ENCODE data around the gene NANOS2. TPM values are rescaled to one million over a fixed set of nuclear protein-coding genes. Genes with fewer than 3 reads are reported as not detected.

The NANOS2 gene
- polyA plus RNA-seq, 12 donors = not detected

DNA sequence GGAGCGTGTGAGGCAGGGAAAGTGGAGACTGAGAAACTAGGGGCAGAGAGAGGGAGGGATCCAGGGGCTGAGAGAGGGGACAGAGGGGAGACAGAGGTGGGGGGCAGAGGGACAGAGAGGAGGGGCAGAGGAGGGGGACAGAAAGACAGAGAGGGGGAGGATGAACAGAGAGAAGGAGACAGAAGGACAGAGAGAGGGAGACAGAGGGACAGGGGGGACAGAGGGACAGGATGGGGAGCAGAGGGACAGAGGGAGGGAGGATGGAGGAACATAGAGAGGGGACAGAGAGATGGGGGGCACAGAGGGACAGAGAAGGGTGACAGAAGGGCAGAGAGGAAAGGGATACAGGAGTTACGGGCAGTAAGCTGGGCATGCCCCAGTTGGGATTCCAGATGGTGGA, 14.7 kb upstream of the NANOS2 start:
- DNase-seq = no peak

DNA sequence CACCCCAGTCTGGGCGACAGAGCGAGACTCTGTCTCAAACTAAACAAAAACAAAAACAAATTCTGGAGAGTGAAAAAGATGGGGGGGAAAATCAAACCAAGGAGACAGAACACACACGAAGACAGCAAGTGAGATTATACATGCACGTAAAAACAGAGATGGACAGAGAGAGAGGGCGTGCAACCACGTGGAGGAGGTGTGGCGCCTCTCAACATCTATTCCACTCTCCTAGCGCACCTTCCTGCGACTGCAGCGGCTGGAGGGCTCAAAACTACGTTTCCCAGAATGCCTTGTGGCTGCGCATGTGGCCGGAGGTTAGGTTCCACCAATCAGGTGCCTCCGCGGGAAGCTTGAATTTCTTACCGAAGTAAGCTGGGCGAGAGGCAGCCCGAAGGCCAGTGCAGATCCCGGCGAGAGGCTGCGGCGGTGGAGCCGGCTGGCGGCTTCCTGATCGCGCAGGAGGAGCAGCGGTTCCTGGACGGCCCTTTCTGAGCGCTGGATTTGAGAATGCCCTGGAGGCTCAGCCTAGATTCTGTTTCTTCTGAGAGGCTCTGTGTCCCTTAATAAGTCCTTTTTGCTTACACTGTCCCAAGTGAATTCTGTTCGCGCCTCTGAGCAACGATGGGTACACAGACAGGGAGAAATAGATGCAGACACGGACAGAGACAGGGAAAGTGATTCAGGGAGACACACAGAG, 13.1 kb upstream of the NANOS2 start:
- DNase-seq = peak; percentile 89

- DNase-seq = no peak
Observed at GRCh38 chr19:45924891-45925447, 10.4 kb upstream of the NANOS2 start.

DNA sequence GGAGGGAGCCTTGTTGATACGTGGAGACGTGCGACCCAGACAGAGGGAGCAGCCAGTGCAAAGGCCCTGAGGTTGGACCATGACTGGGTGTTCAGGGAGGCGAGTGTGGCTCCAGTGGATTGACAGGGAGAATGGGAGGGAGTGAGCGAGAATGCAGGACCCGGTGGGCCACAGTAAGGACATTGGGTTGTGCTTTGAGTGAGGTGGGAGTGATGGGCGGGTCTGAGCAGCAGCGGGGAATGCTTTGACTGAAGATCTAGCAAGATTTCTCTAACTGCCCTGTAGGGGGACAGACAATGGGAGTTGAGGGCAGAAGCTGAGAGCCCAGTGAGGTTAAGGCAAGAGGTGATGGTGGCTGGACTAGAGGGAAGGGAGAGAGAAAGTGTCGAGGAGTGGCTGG, 7.7 kb upstream of the NANOS2 start:
- no peak for DNase-seq

DNA sequence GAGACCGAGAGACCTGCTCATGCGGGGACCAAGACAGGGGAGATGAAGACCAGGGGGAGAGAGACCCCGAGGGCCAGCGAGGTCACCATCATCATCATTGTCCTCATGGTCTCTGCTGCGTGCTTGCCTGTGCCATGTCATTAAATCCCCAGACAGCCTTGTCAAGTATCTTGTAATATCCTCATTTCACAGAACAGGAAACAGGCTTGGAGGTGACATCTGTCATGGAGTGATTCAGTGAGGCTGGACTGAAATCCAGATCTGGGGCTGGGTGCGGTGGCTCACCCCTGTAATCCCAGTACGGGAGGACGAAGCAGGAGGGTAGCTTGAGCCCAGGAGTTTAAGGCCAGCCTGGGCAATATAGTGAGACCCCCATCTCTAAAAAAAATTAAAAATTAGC, 5.9 kb upstream of the NANOS2 start:
- no peak for DNase-seq

DNA sequence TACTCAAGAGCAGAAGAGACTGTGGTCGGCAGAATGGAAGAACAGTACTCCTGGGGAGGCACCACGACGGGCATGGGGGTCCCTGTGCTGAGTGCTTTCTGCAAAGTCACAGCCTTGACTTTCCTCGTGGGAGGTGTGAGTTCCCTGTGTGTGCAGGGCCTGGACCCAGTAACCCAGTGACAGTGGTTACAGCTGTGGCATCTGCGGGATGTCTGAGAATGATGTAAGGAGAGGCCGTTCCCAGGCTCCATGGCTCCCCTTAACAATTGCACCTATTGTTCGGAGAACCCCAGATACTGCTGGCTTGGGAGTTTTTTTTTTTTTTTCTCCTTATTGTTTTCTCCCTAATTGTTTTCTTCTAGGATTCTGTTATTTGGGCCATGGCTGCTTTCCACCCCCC, 5.1 kb upstream of the NANOS2 start:
- DNase-seq = no peak

DNA sequence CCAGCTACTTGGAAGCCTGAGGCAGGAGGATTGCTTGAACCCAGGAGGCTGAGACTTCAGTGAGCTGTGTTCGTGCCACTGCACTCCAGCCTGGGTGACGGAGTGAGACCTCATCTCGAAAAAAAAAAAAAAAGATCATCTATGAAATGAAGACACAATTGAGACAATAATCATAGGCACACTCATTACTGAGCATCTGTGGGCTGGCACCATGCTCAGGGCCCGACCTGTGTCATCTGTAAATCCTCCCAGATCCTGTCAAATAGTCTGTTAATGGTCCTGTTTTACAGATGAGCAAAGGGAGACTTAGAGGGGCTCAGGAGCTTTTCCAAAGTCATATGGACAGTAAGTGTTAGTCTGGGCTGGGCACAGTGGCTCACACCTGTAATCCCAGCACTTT, 4.1 kb upstream of the NANOS2 start:
- no peak for DNase-seq

DNA sequence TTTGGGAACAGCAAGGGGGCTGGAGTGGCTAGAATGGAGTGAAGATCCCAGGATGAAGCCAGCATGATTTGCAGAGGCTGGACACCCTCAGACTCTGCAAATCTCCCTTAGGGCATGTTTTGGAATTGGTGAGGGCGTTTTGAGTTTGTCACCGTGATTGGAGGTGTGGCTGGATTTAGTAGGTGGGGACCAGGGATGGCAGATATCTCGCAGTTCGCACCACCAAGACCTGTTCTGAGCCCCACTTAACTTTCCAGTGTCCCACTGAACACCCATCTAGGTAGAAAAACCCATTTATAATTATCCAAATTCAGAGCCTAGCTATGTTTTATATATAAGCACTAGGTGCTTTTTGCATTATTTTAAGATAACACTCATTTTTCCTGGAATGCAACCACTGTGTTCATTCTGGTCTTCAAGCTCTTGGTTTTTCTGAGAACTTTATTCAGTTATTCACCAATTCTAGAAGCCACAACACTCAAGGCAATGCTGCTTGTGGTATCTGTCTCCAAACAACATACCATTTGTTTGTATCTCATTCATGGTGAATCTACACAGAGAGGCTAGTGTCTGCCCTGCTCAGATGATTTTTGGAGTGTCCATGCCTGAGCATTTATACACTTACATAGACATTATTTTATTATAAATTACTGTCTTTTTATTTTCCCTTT, 3.0 kb upstream of the NANOS2 start:
- no peak for DNase-seq

DNA sequence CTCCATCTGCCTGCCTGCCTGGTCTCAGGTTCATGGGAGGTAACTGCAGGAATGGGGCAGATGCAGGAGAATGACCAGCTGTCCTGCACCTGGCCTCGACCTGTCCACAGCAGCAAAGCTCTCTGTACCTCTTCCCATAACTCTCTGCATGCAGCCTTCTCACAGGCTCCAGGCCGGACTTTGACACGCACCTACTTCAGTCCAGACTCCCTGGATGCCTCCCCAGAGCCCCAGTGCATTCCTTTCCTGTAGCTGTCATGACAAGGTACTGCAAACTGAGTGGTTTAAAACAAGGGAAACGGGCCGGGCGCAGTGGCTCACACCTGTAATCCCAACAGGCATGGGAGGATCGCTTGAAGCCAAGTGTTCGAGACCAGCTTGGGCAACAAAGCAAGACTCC, 3.3 kb downstream of the NANOS2 start:
- no peak for DNase-seq

DNA sequence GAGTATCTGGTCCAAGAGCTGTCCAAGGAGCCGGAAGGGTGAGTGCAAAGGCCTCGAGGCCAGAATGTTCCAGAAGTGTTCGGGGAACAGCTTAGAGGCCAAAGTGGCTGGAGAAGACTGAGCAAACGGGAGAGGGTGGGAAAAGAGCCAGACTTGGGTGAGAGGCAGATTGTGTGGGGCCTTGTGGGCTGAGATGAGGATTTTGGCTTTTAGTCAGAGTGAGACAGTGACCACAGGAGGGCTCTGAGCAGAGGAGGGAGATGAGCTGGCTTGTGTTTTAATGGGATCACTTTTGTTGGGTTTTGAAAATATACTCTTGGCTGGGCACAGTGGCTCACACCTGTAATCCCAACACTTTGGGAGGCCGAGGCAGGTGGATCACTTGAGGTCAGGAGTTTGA, 5.6 kb downstream of the NANOS2 start:
- no peak for DNase-seq

DNA sequence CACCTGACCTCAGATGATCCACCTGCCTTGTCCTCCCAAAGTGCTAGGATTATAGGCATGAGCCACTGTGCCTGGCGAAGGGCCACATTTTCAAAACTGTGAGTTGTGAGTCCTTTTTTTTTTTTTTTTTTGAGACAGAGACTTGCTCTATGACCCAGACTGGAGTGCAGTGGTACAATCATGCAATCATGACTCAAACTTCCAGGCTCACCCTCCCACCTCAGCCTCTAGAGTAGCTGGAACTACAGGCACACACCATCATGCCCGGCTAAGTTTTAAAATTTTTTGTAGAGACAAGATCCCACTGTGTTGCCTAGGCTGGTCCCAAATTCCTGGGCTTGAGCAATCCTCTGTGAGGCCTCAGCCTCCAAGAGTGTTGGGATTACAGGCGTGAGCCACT, 8.4 kb downstream of the NANOS2 start:
- DNase-seq = no peak

GRCh38 chr19:45905011-45905410, 9.6 kb downstream of the NANOS2 start:
- no peak for DNase-seq

DNA sequence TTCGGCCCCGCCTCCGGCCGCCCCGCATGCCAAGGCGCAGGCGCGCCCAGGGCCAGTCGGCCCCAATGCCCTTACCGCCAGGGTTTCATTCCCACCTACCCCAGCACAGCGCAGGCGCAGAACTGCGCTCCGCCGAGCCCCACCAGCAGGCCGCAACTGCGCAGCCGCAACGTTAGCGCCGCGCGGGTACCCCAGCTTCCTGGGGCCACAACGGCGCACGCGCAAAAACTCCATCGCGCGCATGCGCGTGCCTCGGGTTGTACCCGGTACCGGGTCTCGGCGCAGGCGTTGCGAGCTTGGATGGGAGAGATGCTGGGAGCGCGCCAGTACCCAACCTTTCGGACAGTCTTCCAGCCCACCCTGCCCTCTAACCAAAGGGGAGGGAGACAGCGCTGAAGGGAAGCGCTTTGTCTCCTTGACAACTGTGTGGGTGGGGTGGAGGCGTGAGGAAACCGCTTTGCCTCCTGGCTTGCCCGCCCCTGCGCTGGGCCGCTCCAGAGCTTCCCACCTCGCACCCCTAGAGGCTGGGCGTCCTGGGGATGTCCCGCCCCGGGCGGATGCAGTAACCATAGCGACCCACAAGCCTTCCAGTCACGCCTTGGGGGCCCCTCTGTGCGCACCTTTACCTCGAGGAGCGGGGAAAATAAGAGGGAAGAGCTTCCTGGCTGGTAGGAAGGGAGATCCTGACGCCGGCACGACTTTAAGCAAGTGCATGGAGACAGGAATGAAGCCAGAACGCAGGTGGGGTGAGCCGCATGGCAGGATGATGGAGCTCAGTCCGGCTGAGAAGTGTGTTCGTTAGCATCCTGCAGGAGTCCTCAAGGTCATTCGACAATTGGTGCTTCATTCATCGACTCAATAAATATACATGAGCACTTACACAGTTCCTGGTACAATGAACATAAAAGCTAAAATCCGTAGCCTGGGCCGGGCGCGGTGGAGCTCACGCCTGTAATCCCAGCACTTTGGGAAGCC, 11.6 kb downstream of the NANOS2 start:
- peak; percentile 99 for DNase-seq

- DNase-seq = no peak
Observed at GRCh38 chr19:45901912-45902650, 12.5 kb downstream of the NANOS2 start, which contains the start of gene MYPOP. Gene MYPOP, minus strand, starts transcription at chr19:45902613. Its CDS starts 840 bp downstream, at chr19:45901773.

DNA sequence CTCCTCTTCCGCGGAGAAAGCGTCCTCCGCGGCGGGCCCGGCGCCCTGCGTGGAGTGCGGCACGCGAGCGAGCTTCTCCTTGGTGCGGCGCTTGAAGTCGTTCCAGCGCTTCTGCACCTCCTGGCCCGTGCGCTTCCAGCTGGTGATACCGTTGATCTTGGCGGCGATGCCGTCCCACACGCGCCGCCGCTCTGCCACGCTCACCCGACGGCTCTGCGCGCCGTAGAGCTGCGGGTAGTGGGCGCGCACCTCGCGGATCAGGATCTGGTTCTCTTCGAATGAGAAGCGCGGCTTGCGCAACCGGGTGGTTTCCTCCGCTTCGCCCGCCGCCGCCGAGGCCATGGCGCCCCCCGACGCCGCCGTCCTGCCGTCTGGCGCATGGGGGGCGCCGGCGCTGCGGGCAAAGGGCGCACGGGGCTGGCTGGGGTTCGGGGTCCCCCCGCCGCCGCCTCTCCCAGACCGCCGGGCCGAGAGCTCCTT, 13.1 kb downstream of the NANOS2 start:
- no peak for DNase-seq

GRCh38 chr19:45900738-45901431, 13.7 kb downstream of the NANOS2 start:
- DNase-seq = no peak

- no peak for DNase-seq
Observed at GRCh38 chr19:45899919-45900589, 14.5 kb downstream of the NANOS2 start.

DNA sequence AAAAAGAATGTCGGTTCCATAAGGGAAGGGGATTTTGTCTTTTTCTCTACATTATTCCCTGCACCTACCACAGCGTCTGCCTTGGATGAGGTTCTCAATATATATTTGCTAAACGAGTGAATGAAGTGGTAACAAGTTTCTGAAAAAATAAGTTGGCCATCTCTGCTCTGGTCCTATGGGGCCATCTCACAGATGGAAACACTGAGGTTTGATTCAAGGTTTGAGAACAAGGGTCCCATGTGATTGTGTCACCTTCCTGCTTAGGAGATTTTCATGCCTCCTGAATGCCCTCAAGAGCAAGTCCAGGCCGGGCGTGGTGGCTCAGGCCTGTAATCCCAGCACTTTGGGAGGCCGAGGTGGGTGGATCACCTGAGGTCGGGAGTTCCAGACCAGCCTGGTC, 15.3 kb downstream of the NANOS2 start:
- no peak for DNase-seq

GRCh38 chr19:45897261-45897812, 17.2 kb downstream of the NANOS2 start:
- no peak for DNase-seq
